CD14-positive monocyte (primary cell): Measurements from ENCODE around the gene GPRIN3. TPM values are rescaled to one million over a fixed set of nuclear protein-coding genes. Genes with fewer than 3 reads are reported as not detected.

Source experiments
- DNase-seq, 3 donors: peaks; one replicate each; pipeline ENCODE4 v3.0.0-alpha.2; 2011 to 2022
- H2AFZ ChIP-seq: 2 replicates; pipeline ENCODE4 v1.6.0; 2012; ENCODE audit warnings: mild to moderate bottlenecking, low read depth, low read length, inconsistent platforms; ENCODE audit not compliant: insufficient read depth, poor library complexity, severe bottlenecking
- H3K27ac ChIP-seq, 2 donors: 1 replicate in 1 of 2; 2 replicates in 1 of 2; pipeline ENCODE4 v1.5.1; 2012 to 2013; ENCODE audit warnings: low read length in 2 of 2, control low read depth in 1 of 2, inconsistent platforms in 1 of 2, low read depth in 1 of 2, mild to moderate bottlenecking in 1 of 2
- H3K27me3 ChIP-seq, 2 donors: one replicate each; pipeline versions ENCODE4 v1.6.0 to v1.6.1; 2011 to 2013; ENCODE audit warnings: low read length in 2 of 2; ENCODE audit not compliant: control insufficient read depth in 2 of 2, insufficient read depth in 2 of 2
- H3K36me3 ChIP-seq, 2 donors: replicated peaks in 1 of 2; 1 replicate in 1 of 2; 2 replicates in 1 of 2; pipeline versions ENCODE4 v1.5.1 to v1.6.1; 2012 to 2013; ENCODE audit warnings: low read length in 2 of 2, control low read depth in 1 of 2, inconsistent platforms in 1 of 2, mild to moderate bottlenecking in 1 of 2; ENCODE audit not compliant: insufficient read depth in 2 of 2, control insufficient read depth in 1 of 2
- H3K4me1 ChIP-seq, 2 donors: 1 replicate in 1 of 2; 2 replicates in 1 of 2; pipeline versions ENCODE4 v1.5.1 to v1.6.1; 2012 to 2013; ENCODE audit warnings: low read length in 2 of 2, control low read depth in 1 of 2, inconsistent platforms in 1 of 2, mild to moderate bottlenecking in 1 of 2, moderate library complexity in 1 of 2; ENCODE audit not compliant: insufficient read depth in 2 of 2, control insufficient read depth in 1 of 2
- H3K4me2 ChIP-seq: replicated peaks from 2 replicates; pipeline ENCODE3; 2012; ENCODE audit warnings: low read length, moderate library complexity, mild to moderate bottlenecking; ENCODE audit not compliant: poor library complexity, severe bottlenecking; ENCODE audit errors: extremely low read depth
- H3K4me3 ChIP-seq, 3 experiments: fragments of 200-600 bp in 1 of 3; sonication (generic) in 1 of 3; replicated peaks in 1 of 3; 1 replicate in 2 of 3; 2 replicates in 1 of 3; pipeline ENCODE4 v1.5.1; 2011 to 2013; ENCODE audit warnings: low read length in 3 of 3, mild to moderate bottlenecking in 3 of 3, control low read depth in 2 of 3, low read depth in 2 of 3, inconsistent platforms in 1 of 3, moderate library complexity in 1 of 3
- H3K79me2 ChIP-seq: 2 replicates; pipeline ENCODE4 v1.6.0; 2012; ENCODE audit warnings: mild to moderate bottlenecking, control low read depth, inconsistent platforms, low read length, moderate library complexity; ENCODE audit not compliant: insufficient read depth
- H3K9ac ChIP-seq: 2 replicates; pipeline ENCODE4 v1.6.0; 2017; ENCODE audit warnings: low read length, mild to moderate bottlenecking; ENCODE audit not compliant: insufficient read depth, poor library complexity, severe bottlenecking
- H3K9me3 ChIP-seq, 2 donors: replicated peaks in 1 of 2; 1 replicate in 1 of 2; 2 replicates in 1 of 2; pipeline versions ENCODE4 v1.5.1 to v1.6.1; 2012 to 2013; ENCODE audit warnings: low read length in 2 of 2, control low read depth in 1 of 2; ENCODE audit not compliant: control insufficient read depth in 1 of 2, insufficient read depth in 1 of 2
- H4K20me1 ChIP-seq: 2 replicates; pipeline ENCODE4 v1.6.0; 2012; ENCODE audit warnings: mild to moderate bottlenecking, low read length, control low read depth, moderate library complexity; ENCODE audit not compliant: insufficient read depth
- H3K27ac Mint-ChIP-seq, 7 donors: one replicate each; pipeline ENCODE4 v1.8.0; 2020; ENCODE audit warnings: mild to moderate bottlenecking in 7 of 7, mixed read lengths in 7 of 7, moderate library complexity in 6 of 7, inconsistent platforms in 2 of 7
- H3K27me3 Mint-ChIP-seq, 3 donors: one replicate each; pipeline ENCODE4 v1.8.0; 2021 to 2022; ENCODE audit warnings: low read depth in 3 of 3, mild to moderate bottlenecking in 3 of 3, mixed read lengths in 3 of 3, moderate library complexity in 3 of 3, inconsistent platforms in 1 of 3
- H3K36me3 Mint-ChIP-seq, 2 donors: one replicate each; pipeline ENCODE4 v1.8.0; 2020; ENCODE audit warnings: mixed read lengths in 2 of 2, inconsistent platforms in 1 of 2, mild to moderate bottlenecking in 1 of 2
- H3K4me1 Mint-ChIP-seq: one replicate; pipeline ENCODE4 v1.8.0; 2020; ENCODE audit warnings: mild to moderate bottlenecking, mixed read lengths
- H3K4me3 Mint-ChIP-seq, 2 donors: one replicate each; pipeline ENCODE4 v1.8.0; 2020; ENCODE audit warnings: mild to moderate bottlenecking in 2 of 2, mixed read lengths in 2 of 2, moderate library complexity in 1 of 2
- H3K9me3 Mint-ChIP-seq, 7 donors: one replicate each; pipeline ENCODE4 v1.8.0; 2020 to 2022; ENCODE audit warnings: mixed read lengths in 7 of 7, mild to moderate bottlenecking in 6 of 7, moderate library complexity in 6 of 7, inconsistent platforms in 2 of 7
- WGBS: methylation state at CpG from one replicate; pipeline ENCODE4 v1.1.5; 2013; ENCODE audit warnings: missing lambda C conversion rate; ENCODE audit not compliant: insufficient coverage; 5-methylcytosine and 5-hydroxymethylcytosine counted together
- intact Hi-C, 2 donors: fragments of 100-400 bp; cut with micrococcal nuclease; formaldehyde crosslinking; loops; one replicate each; pipeline versions ENCODE4 v1.15.0 to v1.15.1; 2023
- polyA plus RNA-seq, 3 donors: library from polyadenylated mRNA; depleted of rRNA in 1 of 3; unstranded in 2 of 3; stranded (reverse) in 1 of 3; fragments of 300-500 nt in 2 of 3; fragments of >200 nt in 1 of 3; fragmentation: Illumina TruSeq in 2 of 3; gene quantifications; 1 replicate in 2 of 3; 2 replicates in 1 of 3; pipeline ENCODE4 v1.2.3, GENCODE V29; 2012 to 2021
- TF ChIP-seq, protein P1 (sequence below): fragments of 200-600 bp; IDR thresholded peaks from one replicate; pipeline ENCODE4 v1.8.0; 2022; ENCODE audit warnings: antibody characterized with exemption, mild to moderate bottlenecking

Gene GPRIN3
- polyA plus RNA-seq, 3 donors: 1.1 to 3.3 (median 2.3) TPM

DNA sequence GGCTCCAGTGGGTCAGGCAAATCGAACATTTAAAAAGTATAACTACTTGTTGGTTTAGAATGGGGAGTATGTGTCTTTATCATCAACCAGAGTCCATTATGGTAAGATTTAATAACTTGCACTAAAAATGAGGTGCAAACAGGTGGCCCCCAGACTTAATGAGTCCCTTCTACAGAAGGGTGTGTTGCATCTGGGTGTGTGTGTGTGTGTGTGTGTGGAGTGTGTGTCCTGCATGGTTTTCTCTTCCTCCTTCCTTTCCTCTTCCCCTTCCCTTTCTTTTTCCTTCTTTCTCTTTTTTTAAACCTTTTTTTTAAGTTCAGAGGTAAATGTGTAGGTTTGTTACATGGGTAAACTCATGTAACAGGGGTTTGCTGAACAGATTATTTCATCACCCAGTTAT, 53.7 kb downstream of the GPRIN3 start:
- no peak overlapping the region for H3K4me3 ChIP-seq
- H3K9me3 ChIP-seq: no peaks in the 10 kb centered on the region
- Mint-ChIP-seq H3K9me3 (peaks cover 0 to 1% (median 0%) of the 10 kb centered on the region in 7 donors), H3K4me3 (no peak overlapping the region), H3K27ac (peak overlapping the region in 1 of 7 donors; percentile 60), H3K36me3 (peaks cover 10 to 12% of the 10 kb centered on the region in 2 donors), H3K27me3 (peaks cover 0 to 4% (median 2%) of the 10 kb centered on the region in 3 donors), H3K4me1 (peaks cover 3% of the 10 kb centered on the region)
- no CpG with 5 or more reads among the region's 1 CpG for whole genome bisulfite sequencing
- peaks cover 4 to 10% of the 10 kb centered on the region in 2 donors for H3K36me3 ChIP-seq
- TF ChIP-seq, protein P1, sequence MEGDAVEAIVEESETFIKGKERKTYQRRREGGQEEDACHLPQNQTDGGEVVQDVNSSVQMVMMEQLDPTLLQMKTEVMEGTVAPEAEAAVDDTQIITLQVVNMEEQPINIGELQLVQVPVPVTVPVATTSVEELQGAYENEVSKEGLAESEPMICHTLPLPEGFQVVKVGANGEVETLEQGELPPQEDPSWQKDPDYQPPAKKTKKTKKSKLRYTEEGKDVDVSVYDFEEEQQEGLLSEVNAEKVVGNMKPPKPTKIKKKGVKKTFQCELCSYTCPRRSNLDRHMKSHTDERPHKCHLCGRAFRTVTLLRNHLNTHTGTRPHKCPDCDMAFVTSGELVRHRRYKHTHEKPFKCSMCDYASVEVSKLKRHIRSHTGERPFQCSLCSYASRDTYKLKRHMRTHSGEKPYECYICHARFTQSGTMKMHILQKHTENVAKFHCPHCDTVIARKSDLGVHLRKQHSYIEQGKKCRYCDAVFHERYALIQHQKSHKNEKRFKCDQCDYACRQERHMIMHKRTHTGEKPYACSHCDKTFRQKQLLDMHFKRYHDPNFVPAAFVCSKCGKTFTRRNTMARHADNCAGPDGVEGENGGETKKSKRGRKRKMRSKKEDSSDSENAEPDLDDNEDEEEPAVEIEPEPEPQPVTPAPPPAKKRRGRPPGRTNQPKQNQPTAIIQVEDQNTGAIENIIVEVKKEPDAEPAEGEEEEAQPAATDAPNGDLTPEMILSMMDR: no peak
- H4K20me1 ChIP-seq: no peaks in the 10 kb centered on the region
- intact Hi-C loops: loop anchor here (2.0 to 10.0 kb wide), 2 partner anchors 181 kb away; no protein-coding TSS in a partner anchor
- no peaks in the 10 kb centered on the region for H3K4me1 ChIP-seq
- no peaks in the 10 kb centered on the region for H3K79me2 ChIP-seq
- no peak for DNase-seq
- no peak overlapping the region for H3K9ac ChIP-seq
- H3K4me2 ChIP-seq: no peak overlapping the region
- no peak overlapping the region for H3K27ac ChIP-seq
- H3K27me3 ChIP-seq: no peaks in the 10 kb centered on the region
- H2AFZ ChIP-seq: no peak overlapping the region

DNA sequence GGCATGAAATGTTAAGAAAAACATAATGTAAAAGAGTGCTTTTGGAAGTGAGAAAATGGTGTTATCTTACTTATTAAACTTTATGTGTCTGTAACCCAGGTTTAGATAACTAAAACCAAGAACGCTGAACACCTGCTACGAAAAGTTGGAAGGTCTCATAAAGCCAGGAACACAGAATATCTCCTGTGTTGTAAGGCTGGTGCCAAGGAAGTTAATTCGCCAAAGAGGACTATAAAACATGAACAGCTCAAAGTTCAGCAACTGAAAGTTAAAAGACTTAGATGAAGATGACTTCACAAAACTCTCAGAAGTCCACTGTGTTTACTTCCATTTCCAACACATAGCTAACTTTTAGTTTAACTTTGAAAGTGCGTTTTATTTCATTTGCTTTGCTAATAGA, 54.3 kb downstream of the GPRIN3 start:
- DNase-seq: no peak
- H3K36me3 ChIP-seq: peaks cover 11 to 17% of the 10 kb centered on the region in 2 donors
- 100% methylated on average over 1 of the region's 4 CpGs for WGBS
- intact Hi-C loops: loop anchor here in 1 of 2 donors (10.0 kb wide), 1 partner anchor 181 kb away; no protein-coding TSS in a partner anchor
- H3K4me2 ChIP-seq: no peak overlapping the region
- Mint-ChIP-seq H3K4me3 (no peak overlapping the region), H3K9me3 (peaks cover 0 to 1% (median 0%) of the 10 kb centered on the region in 7 donors), H3K4me1 (peaks cover 3% of the 10 kb centered on the region), H3K27me3 (peaks cover 0 to 4% (median 2%) of the 10 kb centered on the region in 3 donors), H3K36me3 (peaks cover 16 to 17% of the 10 kb centered on the region in 2 donors), H3K27ac (no peak overlapping the region)
- H2AFZ ChIP-seq: no peak overlapping the region
- H3K27me3 ChIP-seq: no peaks in the 10 kb centered on the region
- H3K9ac ChIP-seq: no peak overlapping the region
- no peaks in the 10 kb centered on the region for H4K20me1 ChIP-seq
- H3K4me3 ChIP-seq: no peak overlapping the region
- no peaks in the 10 kb centered on the region for H3K9me3 ChIP-seq
- H3K27ac ChIP-seq: no peak overlapping the region
- H3K79me2 ChIP-seq: no peaks in the 10 kb centered on the region
- no peaks in the 10 kb centered on the region for H3K4me1 ChIP-seq
- TF ChIP-seq, protein P1: no peak
